Measurements from ENCODE around the gene SPRED3.

SPRED3 gene

DNA sequence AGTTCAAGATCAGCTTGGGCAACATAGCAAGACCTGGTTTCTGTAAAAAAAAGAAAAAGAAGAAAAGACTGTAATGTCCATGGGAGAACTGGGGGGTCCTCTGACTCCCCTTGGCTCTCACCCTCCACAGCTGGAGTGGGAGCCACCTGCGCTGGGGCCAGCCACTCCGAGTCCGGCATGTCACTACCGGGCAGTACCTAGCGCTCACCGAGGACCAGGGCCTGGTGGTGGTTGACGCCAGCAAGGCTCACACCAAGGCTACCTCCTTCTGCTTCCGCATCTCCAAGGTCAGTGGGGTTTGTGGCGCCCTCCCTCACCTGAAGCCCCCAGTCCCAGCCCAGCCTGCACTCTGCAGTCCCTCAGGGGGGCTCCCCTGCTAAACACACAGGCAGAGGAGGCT, 59.7 kb downstream of the SPRED3 start:
- Histone ChIP-seq H4K20me1 (ENCODE audit: insufficient read depth, low read length, poor library complexity, severe bottlenecking) (no peaks in the 10 kb centered on the region), H3K9ac (ENCODE audit: low read depth, low read length, poor library complexity, severe bottlenecking) (no peak overlapping the region), H3K9me2 (replicated peaks; ENCODE audit: low read depth, low read length) (no peaks in the 10 kb centered on the region), H3K4me2 (ENCODE audit: low read depth, low read length, poor library complexity, severe bottlenecking) (no peak overlapping the region), H3K9me3 (ENCODE audit: insufficient read depth, low read depth, low read length) (no peaks in the 10 kb centered on the region), H3K79me2 (ENCODE audit: insufficient read depth, low read length) (no peaks in the 10 kb centered on the region), H3F3A (ENCODE audit: low read depth) (no peaks in the 10 kb centered on the region), H3K36me3 (ENCODE audit: insufficient read depth, low read length) (no peaks in the 10 kb centered on the region), H2AFZ (ENCODE audit: low read length) (no peak overlapping the region), H3K27me3 (ENCODE audit: insufficient read depth, low read length, poor library complexity, severe bottlenecking) (no peaks in the 10 kb centered on the region), H3K4me3 (ENCODE audit: low read length, poor library complexity, severe bottlenecking) (no peak overlapping the region), H3K4me1 (ENCODE audit: insufficient read depth, low read length, poor library complexity, severe bottlenecking) (no peaks in the 10 kb centered on the region)
- TF ChIP-seq, protein P1, sequence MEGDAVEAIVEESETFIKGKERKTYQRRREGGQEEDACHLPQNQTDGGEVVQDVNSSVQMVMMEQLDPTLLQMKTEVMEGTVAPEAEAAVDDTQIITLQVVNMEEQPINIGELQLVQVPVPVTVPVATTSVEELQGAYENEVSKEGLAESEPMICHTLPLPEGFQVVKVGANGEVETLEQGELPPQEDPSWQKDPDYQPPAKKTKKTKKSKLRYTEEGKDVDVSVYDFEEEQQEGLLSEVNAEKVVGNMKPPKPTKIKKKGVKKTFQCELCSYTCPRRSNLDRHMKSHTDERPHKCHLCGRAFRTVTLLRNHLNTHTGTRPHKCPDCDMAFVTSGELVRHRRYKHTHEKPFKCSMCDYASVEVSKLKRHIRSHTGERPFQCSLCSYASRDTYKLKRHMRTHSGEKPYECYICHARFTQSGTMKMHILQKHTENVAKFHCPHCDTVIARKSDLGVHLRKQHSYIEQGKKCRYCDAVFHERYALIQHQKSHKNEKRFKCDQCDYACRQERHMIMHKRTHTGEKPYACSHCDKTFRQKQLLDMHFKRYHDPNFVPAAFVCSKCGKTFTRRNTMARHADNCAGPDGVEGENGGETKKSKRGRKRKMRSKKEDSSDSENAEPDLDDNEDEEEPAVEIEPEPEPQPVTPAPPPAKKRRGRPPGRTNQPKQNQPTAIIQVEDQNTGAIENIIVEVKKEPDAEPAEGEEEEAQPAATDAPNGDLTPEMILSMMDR (conservative IDR thresholded peaks at IDR 0.05; ENCODE audit: low read length): no peak
- TF ChIP-seq EZH2phosphoT487 (IDR thresholded peaks at IDR 0.05; ENCODE audit: borderline replicate concordance): no peak
